Activated CD4-positive, alpha-beta memory T cell treated with anti-CD3 and anti-CD28 coated beads for 36 hours (primary cell): Measurements from ENCODE around the gene MFSD11. TPM values are rescaled to one million over a fixed set of nuclear protein-coding genes. Genes with fewer than 3 reads are reported as not detected.
A peak's percentile ranks its signal among the peaks of the same experiment; 100 is the strongest.
"Not testable (repeated sequence)": the region's sequence is repeated elsewhere in the genome, so short reads cannot be mapped to it uniquely, and the experiment has no call there.

Experiments
- CTCF ChIA-PET: fragments of 350-600 bp; sonication (Branson Sonifier 250); formaldehyde crosslinking; loops from one replicate; lab custom pipeline; 2021; ENCODE audit warnings: antibody characterized with exemption, inconsistent platforms; lab: Charles Lee
- POLR2A ChIA-PET: fragments of 350-600 bp; sonication (Branson Sonifier 250); formaldehyde crosslinking; loops from one replicate; lab custom pipeline; 2021; ENCODE audit warnings: antibody characterized with exemption; lab: Charles Lee
- DNase-seq: peaks from one replicate; pipeline ENCODE4 v3.0.0-alpha.2; 2020
- H3K27ac Mint-ChIP-seq: one replicate; pipeline ENCODE4 v1.8.0; 2021; ENCODE audit warnings: mixed read lengths
- H3K27me3 Mint-ChIP-seq: one replicate; pipeline ENCODE4 v1.8.0; 2021; ENCODE audit warnings: mixed read lengths
- H3K36me3 Mint-ChIP-seq: one replicate; pipeline ENCODE4 v1.8.0; 2021; ENCODE audit warnings: mixed read lengths
- H3K4me1 Mint-ChIP-seq: one replicate; pipeline ENCODE4 v1.8.0; 2021; ENCODE audit warnings: low read depth, mixed read lengths
- H3K4me3 Mint-ChIP-seq: one replicate; pipeline ENCODE4 v1.8.0; 2021; ENCODE audit warnings: mild to moderate bottlenecking, mixed read lengths
- H3K9me3 Mint-ChIP-seq: one replicate; pipeline ENCODE4 v1.8.0; 2021; ENCODE audit warnings: mixed read lengths
- intact Hi-C: fragments of 100-400 bp; cut with micrococcal nuclease; formaldehyde crosslinking; loops from one replicate; pipeline ENCODE4 v1.15.1; 2023
- total RNA-seq, 2 experiments: library from RNA; stranded (reverse); gene quantifications; one replicate each; pipeline ENCODE4 v1.2.3, GENCODE V29; 2021

Gene MFSD11
- total RNA-seq, 2 experiments from 2014 or later = 17.5 to 18.3 TPM

DNA sequence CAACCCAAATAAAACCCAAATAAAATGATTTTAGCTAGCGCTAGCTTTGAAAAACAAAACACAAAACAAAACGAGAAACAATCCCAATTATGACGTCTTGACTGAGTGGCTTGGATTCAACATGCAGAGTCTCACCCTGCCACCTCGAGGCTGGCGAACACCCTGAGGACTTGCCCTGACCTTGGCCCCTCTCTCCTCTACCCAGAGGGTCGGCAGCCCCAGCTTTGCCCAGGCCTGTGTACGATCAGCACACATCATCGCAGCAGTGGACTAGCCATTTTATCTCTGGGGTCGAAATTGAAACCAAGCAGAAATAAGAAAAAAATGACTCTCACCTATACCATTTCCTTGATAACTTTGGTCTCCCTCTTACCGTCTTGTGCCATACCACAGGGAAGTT, 16.5 kb upstream of the MFSD11 start:
- peaks cover 31% of the 10 kb centered on the region for H3K4me1 Mint-ChIP-seq
- POLR2A ChIA-PET = no interaction called here
- no peaks in the 10 kb centered on the region for H3K27me3 Mint-ChIP-seq
- H3K36me3 Mint-ChIP-seq = peaks cover 69% of the 10 kb centered on the region
- H3K9me3 Mint-ChIP-seq = no peaks in the 10 kb centered on the region
- no peak overlapping the region for H3K4me3 Mint-ChIP-seq
- no peak for DNase-seq
- H3K27ac Mint-ChIP-seq = no peak overlapping the region
- intact Hi-C loops = no loop called here
- CTCF ChIA-PET = interaction anchor here (1.0 kb wide), 1 partner anchor 98 kb away, joined by 3 read pairs; no protein-coding TSS in a partner anchor

DNA sequence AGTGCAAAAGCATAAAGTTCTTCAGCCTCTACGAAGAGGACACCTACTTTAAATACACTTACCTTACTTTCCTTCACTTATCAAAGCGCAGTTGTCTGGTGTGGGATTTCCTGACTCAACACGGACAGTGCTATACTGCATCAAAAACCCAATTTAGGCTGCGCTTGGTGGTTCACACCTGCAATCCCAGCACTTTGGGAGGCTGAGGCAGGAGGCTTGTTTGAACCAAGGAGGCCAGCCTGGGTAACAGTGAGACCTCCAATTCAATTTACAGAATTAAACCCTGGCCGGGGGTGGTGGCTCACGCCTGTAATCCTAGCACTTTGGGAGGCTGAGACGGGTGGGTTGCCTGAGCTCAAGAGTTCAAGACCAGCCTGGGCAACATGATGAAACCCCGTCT, 15.6 kb upstream of the MFSD11 start:
- Mint-ChIP-seq H3K27ac (no peak overlapping the region), H3K36me3 (peaks cover 63% of the 10 kb centered on the region), H3K27me3 (no peaks in the 10 kb centered on the region), H3K9me3 (no peaks in the 10 kb centered on the region), H3K4me3 (no peak overlapping the region), H3K4me1 (peaks cover 27% of the 10 kb centered on the region)
- ChIA-PET POLR2A (interaction anchor here (1.0 kb wide), 1 partner anchor 13 kb away, joined by 3 read pairs; no protein-coding TSS in a partner anchor), CTCF (interaction anchor here (4.4 kb wide), 1 partner anchor 8 kb away, joined by 21 read pairs; no protein-coding TSS in a partner anchor)
- intact Hi-C loops = no loop called here
- no peak for DNase-seq

DNA sequence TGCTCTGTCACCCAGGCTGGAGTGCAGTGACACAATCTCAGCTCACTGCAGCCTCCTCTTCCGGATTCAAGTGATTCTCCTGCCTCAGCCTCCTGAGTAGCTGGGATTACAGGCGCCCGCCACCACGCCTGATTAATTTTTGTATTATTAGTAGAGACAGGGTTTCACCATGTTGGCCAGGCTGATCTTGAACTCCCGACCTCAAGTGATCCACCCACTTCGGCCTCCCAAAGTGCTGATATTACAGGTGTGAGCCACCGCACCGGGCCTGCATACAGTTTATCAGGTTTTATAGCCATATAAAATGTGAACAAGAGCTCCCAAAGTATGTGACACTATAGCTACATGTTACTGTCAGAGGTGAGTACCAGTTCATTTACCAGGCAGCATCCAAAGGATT, 14.9 kb upstream of the MFSD11 start:
- H3K4me3 Mint-ChIP-seq, intact Hi-C loops, H3K9me3 Mint-ChIP-seq, H3K27ac Mint-ChIP-seq, H3K27me3 Mint-ChIP-seq, DNase-seq: not testable (repeated sequence)
- CTCF ChIA-PET = interaction anchor here (4.4 kb wide), 1 partner anchor 9 kb away, joined by 21 read pairs; no protein-coding TSS in a partner anchor
- POLR2A ChIA-PET = interaction anchor here (0.6 to 1.2 kb wide), 3 partner anchors 11 to 30 kb away, joined by 3 read pairs; no protein-coding TSS in a partner anchor
- peaks cover 30% of the 10 kb centered on the region for H3K4me1 Mint-ChIP-seq
- peaks cover 64% of the 10 kb centered on the region for H3K36me3 Mint-ChIP-seq

DNA sequence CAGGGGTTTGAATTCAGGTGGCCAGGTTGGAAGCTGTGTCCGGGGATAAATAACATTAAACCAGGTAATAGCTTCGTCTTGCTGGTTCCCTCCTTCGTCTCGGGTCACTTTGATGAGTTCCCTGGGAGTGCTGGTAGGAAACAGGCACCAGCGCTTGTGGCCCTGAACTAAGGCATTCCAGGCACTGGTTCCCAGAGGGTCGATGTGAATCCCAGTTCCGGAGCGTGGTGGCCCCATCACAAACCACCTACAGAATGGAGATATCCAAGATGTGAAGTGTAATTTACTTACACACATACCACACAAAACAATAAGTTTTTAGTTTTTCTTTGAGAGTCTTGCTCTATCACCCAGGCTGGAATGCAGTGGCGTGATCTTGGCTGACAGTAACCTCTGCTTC, 14.1 kb upstream of the MFSD11 start:
- ChIA-PET POLR2A (interaction anchor here (1.2 kb wide), 1 partner anchor 12 kb away, joined by 3 read pairs; no protein-coding TSS in a partner anchor), CTCF (interaction anchor here (4.4 kb wide), 1 partner anchor 10 kb away, joined by 21 read pairs; no protein-coding TSS in a partner anchor)
- H3K36me3 Mint-ChIP-seq = peaks cover 56% of the 10 kb centered on the region
- intact Hi-C loops = no loop called here
- no peaks in the 10 kb centered on the region for H3K27me3 Mint-ChIP-seq
- no peaks in the 10 kb centered on the region for H3K9me3 Mint-ChIP-seq
- H3K4me3 Mint-ChIP-seq = no peak overlapping the region
- no peak overlapping the region for H3K27ac Mint-ChIP-seq
- no peak for DNase-seq
- H3K4me1 Mint-ChIP-seq = peaks cover 30% of the 10 kb centered on the region

DNA sequence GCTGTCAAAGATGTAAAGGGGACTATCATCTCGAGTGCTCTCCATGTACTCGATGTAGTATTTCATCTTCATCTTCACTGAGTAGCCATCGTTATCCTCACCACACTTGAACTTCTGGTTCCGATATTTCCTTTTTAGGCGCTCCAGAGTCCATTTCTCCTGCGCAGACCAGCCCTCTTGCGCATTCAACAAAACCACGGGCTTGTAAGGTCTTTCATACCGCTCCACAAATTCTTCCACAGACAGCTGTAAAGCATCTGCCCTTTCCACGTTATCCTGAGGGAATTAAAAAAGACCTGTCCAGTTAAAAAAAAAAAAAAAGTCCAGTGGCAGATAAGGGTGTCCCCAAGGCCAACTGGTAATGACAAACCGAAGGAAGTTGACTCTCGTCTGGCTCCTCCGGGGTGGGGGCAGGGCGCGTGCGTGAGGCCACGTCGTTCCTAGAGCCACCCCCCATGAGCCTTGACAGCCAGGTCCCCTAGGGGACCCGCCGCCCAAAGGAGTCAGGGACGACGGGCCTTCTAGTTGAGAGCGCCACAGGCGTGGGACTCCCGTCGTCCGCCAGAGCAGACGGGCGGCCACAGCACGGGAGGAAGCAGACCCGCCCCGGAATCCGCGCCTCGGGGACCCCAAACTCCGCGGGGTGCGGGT, 12.2 kb upstream of the MFSD11 start:
- H3K9me3 Mint-ChIP-seq = no peaks in the 10 kb centered on the region
- H3K27me3 Mint-ChIP-seq = no peaks in the 10 kb centered on the region
- H3K36me3 Mint-ChIP-seq = peaks cover 49% of the 10 kb centered on the region
- POLR2A ChIA-PET = interaction anchor here (1.1 to 4.3 kb wide), 3 partner anchors 9 to 125 kb away, joined by 3 to 79 read pairs (median 13); partner anchors contain the start of genes MFSD11 and SRSF2
- DNase-seq = peak; percentile 83
- peak overlapping the region; percentile 96 for H3K4me3 Mint-ChIP-seq
- CTCF ChIA-PET = interaction anchor here (0.9 to 4.4 kb wide), 3 partner anchors 9 to 14 kb away, joined by 3 to 21 read pairs (median 9); no protein-coding TSS in a partner anchor
- intact Hi-C loops = loop anchor here (1.0 to 5.0 kb wide), 8 partner anchors 12 to 942 kb away; partner anchors contain the start of genes SEC14L1 and SRSF2
- H3K4me1 Mint-ChIP-seq = peaks cover 44% of the 10 kb centered on the region
- H3K27ac Mint-ChIP-seq = peak overlapping the region; percentile 90

DNA sequence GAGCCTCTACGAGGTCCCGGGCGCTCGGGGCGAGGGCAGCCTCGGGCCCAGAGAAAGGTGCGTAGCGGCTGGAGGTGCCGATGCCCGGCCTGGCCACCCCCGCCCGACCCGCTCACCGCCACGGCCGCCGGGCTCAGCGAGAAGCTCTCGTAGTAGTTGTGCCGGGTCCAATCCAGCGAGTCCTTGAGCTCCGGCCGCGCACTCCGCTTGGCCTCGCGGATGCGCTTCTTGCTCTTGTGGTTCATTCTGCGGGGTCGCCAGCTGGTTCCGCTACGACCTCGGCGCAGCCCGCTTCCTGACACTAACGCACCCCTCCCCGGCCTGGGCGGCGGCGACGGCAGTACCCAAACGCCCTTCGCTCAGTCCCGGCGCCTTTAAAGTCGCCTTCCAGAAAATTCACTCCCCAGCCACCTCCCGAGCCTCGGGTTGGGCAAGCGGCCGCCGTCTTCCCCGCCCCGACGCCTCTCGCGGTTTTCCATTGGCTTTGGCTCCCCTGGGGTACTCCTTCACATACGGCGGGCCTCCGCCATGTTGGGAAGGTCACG, 11.6 kb upstream of the MFSD11 start, which contains the start of gene JMJD6:
Gene JMJD6, minus strand, starts transcription at position 376 of the 545 bp plus-strand sequence. Its CDS starts 131 bp downstream, at position 245.
- intact Hi-C loops = loop anchor here (1.0 to 5.0 kb wide), 8 partner anchors 11 to 943 kb away; partner anchors contain the start of genes SEC14L1 and SRSF2
- Mint-ChIP-seq H3K27me3 (no peaks in the 10 kb centered on the region), H3K4me3 (peak within 1 kb of the TSS; percentile 96), H3K36me3 (peaks cover 47% of the 10 kb centered on the region), H3K4me1 (peaks cover 46% of the 10 kb centered on the region), H3K27ac (peak within 1 kb of the TSS; percentile 95), H3K9me3 (no peaks in the 10 kb centered on the region)
- ChIA-PET CTCF (interaction anchor here (0.9 to 4.4 kb wide), 3 partner anchors 9 to 14 kb away, joined by 3 to 21 read pairs (median 9); no protein-coding TSS in a partner anchor), POLR2A (interaction anchor here (1.1 to 4.3 kb wide), 3 partner anchors 10 to 126 kb away, joined by 3 to 79 read pairs (median 13); partner anchors contain the start of genes MFSD11 and SRSF2)
- DNase-seq = peak; percentile 98

DNA sequence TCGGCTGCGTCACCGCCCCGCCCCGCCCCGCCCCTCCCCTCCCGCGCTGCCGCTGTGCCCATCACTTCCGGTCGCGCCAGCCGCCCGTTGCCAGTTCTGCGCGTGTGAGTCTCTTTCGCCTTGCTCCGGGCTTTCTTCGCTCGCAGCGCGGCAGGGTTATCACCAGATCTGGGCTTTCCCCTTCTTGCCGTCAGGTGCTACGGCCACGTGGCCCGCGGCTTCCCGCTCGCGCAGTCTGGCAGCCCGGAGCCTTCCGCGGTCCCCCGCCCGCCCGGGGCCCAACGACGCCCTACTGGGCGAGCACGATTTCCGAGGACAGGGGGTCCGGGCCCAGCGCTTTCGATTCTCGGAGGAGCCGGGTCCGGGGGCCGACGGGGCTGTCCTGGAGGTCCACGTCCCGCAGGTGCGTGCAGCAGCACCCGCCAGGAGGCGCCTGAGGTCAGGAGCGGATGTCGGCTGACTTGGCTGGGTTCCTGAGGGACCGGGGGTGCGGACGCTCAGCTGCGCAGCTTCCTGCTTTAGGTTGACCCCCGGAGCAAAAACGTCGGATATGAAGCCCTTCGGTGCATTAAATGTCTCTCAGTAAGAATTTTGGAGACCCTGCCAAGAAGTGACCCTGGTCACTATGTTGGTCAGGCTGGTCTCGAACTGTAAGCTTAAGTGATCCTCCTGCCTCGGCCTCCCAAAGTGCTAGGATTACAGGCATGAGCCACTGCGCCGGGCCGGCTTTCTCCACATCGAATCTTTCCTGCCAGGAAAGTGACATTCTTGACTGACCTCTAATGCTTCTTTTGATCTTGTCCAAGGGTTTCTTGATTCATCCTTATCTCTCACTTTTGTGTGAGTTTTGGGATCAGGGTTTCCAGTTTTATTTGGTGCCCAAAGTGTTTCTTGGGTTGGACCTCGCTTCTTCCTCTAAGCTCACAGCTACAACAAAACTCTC, 10.9 kb upstream of the MFSD11 start, which contains the start of gene METTL23:
Gene METTL23, plus strand, starts transcription at position 64 of the 943 bp plus-strand sequence. CDS start 2,872 bp downstream, outside the sequence.
- H3K36me3 Mint-ChIP-seq = peaks cover 48% of the 10 kb centered on the region

DNA sequence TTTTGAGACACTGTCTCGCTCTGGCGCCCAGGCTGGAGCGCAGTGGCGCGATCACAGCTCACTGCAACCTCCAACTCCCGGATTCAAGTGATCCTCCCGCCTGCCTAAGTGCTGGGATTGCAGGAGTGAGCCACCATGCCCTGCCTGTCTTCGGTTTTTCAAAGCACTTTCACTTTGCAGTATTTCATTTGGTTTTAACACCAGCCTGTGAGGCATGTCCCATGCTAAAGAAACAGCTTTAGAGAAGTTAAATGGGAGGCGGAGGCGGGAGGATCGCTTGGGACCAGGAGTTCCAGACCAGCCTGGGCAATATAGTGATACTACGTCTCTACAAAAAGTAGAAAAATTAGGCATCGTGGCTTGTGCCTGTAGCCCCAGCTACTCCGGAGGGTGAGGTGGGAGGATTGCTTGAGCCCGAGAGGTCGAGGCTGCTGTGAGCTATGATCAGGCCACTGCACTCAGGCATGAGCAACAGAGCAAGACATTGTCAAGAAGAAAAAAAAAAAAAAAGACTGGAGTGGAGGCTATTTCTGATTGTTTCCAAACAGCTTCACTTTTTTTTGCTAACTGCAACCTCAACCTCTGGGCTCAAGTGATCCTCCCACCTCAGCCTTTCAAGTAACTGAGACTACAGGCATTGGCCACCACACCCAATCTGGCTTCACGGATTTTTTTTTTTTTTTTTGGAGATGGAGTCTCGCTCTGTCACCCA, 10.0 kb upstream of the MFSD11 start:
- intact Hi-C loops = loop anchor here (5.0 kb wide), 3 partner anchors 56 to 171 kb away; no protein-coding TSS in a partner anchor
- Mint-ChIP-seq H3K36me3 (peaks cover 48% of the 10 kb centered on the region), H3K27ac (peak overlapping the region; percentile 95), H3K27me3 (no peaks in the 10 kb centered on the region), H3K4me1 (peaks cover 50% of the 10 kb centered on the region), H3K4me3 (peak overlapping the region; percentile 96), H3K9me3 (no peaks in the 10 kb centered on the region)
- peak; percentile 44 for DNase-seq
- POLR2A ChIA-PET = interaction anchor here (1.1 to 4.3 kb wide), 4 partner anchors 9 to 170 kb away, joined by 3 to 79 read pairs (median 5); partner anchors contain the start of genes MFSD11 and SRSF2
- CTCF ChIA-PET = interaction anchor here (0.8 to 1.6 kb wide), 14 partner anchors 8 to 168 kb away, joined by 3 to 10 read pairs (median 4); partner anchors contain the start of genes MFSD11 and SRSF2

More for the DNA sequence above, 10.9 kb upstream of the MFSD11 start, which contains the start of gene METTL23:
- peak; percentile 88 for DNase-seq
- POLR2A ChIA-PET = interaction anchor here (1.1 to 4.3 kb wide), 6 partner anchors 10 to 169 kb away, joined by 3 to 79 read pairs (median 5); partner anchors contain the start of genes MFSD11 and SRSF2
- CTCF ChIA-PET = interaction anchor here (0.8 to 1.6 kb wide), 15 partner anchors 8 to 167 kb away, joined by 3 to 10 read pairs (median 4); partner anchors contain the start of genes MFSD11 and SRSF2
- Mint-ChIP-seq H3K9me3 (no peaks in the 10 kb centered on the region), H3K27ac (peak within 1 kb of the TSS; percentile 95), H3K27me3 (no peaks in the 10 kb centered on the region), H3K4me1 (peaks cover 47% of the 10 kb centered on the region), H3K4me3 (peak within 1 kb of the TSS; percentile 96)
- intact Hi-C loops = loop anchor here (1.0 to 5.0 kb wide), 8 partner anchors 10 to 944 kb away; partner anchors contain the start of genes SEC14L1 and SRSF2

DNA sequence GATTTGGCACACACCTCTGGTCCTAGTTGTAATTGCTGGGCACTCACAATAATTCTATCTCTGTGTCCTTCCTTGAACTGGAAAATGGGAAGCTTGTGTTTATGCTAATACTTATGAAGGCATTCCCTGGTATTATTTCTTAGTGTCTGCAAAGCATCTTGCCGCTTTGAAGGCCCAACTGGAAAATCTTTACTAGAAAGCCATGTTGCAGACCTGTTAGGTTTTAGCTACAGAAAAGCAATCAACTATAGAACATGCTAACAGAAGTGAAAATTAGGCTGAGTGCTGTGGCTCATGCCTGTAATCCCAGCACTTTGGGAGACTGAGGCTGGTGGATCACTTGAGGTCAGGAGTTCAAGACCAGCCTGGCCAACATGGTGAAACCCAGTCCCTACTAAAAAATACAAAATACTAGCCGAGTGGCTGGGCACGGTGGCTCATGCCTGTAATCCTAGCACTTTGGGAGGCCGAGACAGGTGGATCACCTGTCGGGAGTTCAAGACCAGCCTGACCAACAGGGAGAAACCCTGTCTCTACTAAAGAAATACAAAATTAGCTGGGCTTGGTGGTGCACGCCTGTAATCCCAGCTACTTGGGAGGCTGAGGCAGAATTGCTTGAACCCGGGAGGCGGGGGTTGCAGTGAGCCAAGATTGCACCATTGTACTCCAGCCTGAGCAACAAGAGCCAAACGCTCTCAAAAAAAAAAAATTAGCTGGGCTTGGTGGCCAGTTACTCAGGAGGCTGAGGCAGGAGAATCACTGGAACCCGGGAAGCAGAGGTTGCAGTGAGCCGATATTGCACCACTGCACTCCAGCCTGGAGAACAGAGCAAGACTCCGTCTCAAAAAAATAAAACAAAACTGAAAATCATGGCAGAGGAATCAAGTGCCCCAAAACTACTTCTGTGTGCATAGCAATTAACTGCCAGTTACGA, 5.9 kb upstream of the MFSD11 start:
- intact Hi-C loops, H3K9me3 Mint-ChIP-seq, DNase-seq, CTCF ChIA-PET, H3K27me3 Mint-ChIP-seq, H3K4me3 Mint-ChIP-seq: not testable (repeated sequence)
- POLR2A ChIA-PET = interaction anchor here (0.5 to 1.6 kb wide), 5 partner anchors 11 to 305 kb away, joined by 3 to 4 read pairs (median 3); no protein-coding TSS in a partner anchor
- Mint-ChIP-seq H3K4me1 (peaks cover 45% of the 10 kb centered on the region), H3K36me3 (peaks cover 60% of the 10 kb centered on the region), H3K27ac (peak overlapping the region; percentile 71)
